Colonic mucosa (tissue), 4 donors: Measurements from ENCODE around the gene MXI1. TPM values are rescaled to one million over a fixed set of nuclear protein-coding genes. Genes with fewer than 3 reads are reported as not detected.

ENCODE experiments used
- DNase-seq: peaks from one replicate; pipeline ENCODE4 v3.0.0-alpha.2; 2020
- H3K27ac ChIP-seq: fragments of 200-600 bp; one replicate; pipeline ENCODE4 v1.8.0; 2021
- H3K27me3 ChIP-seq: fragments of 200-600 bp; one replicate; pipeline ENCODE4 v1.8.0; 2021
- H3K36me3 ChIP-seq: fragments of 200-600 bp; one replicate; pipeline ENCODE4 v1.8.0; 2021
- H3K4me1 ChIP-seq: fragments of 200-600 bp; one replicate; pipeline ENCODE4 v1.8.0; 2021; ENCODE audit warnings: mild to moderate bottlenecking
- H3K4me3 ChIP-seq: fragments of 200-600 bp; one replicate; pipeline ENCODE4 v1.8.0; 2021
- H3K9ac ChIP-seq, 2 donors: one replicate each; pipeline ENCODE4 v1.7.0; 2013; ENCODE audit warnings: control low read depth in 2 of 2, low read depth in 2 of 2, low read length in 2 of 2
- H3K9me3 ChIP-seq: fragments of 200-600 bp; one replicate; pipeline ENCODE4 v1.8.0; 2021
- intact Hi-C: fragments of 100-400 bp; cut with DNase I; formaldehyde crosslinking; loops from one replicate; pipeline ENCODE4 v1.14.1; 2022
- total RNA-seq, 2 donors: library from RNA; stranded (reverse); fragmentation: NEBNext Ultra II Directional in 1 of 2; extraction: Animal tissue kit (Norgen Biotek cat#: 25700) in 1 of 2; gene quantifications; one replicate each; pipeline ENCODE4 v1.2.1, GENCODE V29; 2021
- TF ChIP-seq, protein P1 (sequence below): fragments of 200-600 bp; IDR thresholded peaks from one replicate; pipeline ENCODE4 v1.8.0; 2022; ENCODE audit warnings: antibody characterized with exemption, mild to moderate bottlenecking
- donor health status: healthy.
- donor health status: DM: no; HTN: no; CAD: no.
- donor health status: DM: no; HTN: no; CAD: no.

MXI1 gene
- total RNA-seq, 2 donors from 2014 or later: 58.0 to 304 TPM

DNA sequence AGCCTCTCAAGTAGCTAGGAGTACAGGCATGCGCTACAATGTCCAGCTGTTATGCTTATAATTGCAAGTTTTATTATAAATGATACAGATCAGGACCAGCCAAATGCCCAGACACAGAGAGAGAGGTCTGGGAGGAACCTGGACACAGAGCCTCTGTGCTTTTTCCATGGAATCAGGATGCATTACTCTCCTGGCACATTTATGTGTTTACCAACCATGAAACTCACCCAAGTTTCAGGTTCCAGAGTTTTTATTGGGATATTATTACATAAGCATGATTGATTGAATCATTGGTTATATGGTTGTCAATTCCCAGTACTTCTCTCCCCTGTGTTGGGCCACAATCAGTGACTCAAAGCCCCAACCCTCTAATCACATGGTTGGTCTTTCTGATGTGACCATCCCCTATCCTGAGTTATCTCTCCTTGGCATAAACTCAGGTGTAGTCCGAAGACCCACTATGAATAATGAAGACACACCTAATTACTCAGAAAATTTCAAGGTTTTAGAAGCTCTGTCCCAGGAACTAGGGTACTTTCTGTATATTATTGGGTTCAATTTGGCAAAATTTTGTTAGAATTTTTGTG, 30.6 kb downstream of the MXI1 start:
- no peak overlapping the region for H3K27ac ChIP-seq
- no peaks in the 10 kb centered on the region for H3K9me3 ChIP-seq
- no peak for DNase-seq
- no peaks in the 10 kb centered on the region for H3K36me3 ChIP-seq
- H3K4me1 ChIP-seq: no peaks in the 10 kb centered on the region
- H3K4me3 ChIP-seq: no peak overlapping the region
- no peaks in the 10 kb centered on the region for H3K27me3 ChIP-seq
- intact Hi-C loops: no loop called here
- no peak overlapping the region for H3K9ac ChIP-seq
- TF ChIP-seq, protein P1, sequence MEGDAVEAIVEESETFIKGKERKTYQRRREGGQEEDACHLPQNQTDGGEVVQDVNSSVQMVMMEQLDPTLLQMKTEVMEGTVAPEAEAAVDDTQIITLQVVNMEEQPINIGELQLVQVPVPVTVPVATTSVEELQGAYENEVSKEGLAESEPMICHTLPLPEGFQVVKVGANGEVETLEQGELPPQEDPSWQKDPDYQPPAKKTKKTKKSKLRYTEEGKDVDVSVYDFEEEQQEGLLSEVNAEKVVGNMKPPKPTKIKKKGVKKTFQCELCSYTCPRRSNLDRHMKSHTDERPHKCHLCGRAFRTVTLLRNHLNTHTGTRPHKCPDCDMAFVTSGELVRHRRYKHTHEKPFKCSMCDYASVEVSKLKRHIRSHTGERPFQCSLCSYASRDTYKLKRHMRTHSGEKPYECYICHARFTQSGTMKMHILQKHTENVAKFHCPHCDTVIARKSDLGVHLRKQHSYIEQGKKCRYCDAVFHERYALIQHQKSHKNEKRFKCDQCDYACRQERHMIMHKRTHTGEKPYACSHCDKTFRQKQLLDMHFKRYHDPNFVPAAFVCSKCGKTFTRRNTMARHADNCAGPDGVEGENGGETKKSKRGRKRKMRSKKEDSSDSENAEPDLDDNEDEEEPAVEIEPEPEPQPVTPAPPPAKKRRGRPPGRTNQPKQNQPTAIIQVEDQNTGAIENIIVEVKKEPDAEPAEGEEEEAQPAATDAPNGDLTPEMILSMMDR: no peak

DNA sequence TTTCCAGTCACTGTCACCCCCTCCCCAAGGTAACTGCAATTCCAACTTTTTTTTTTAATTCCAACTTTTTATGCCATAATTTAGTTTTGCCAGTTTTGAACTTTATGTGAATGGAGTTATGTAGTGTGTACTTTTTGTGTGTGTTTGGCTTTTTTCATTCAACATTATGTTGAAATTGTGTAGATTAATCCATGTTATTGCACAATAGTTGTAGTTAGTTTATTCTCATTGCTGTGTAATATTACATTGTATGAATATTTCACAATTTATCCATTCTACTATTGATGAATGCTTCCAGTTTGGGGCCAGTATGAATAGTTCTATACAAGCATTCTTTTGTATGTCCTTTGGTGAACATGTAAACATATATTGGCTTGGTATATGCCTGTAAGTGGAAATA, 32.5 kb downstream of the MXI1 start:
- TF ChIP-seq, protein P1: no peak
- no peaks in the 10 kb centered on the region for H3K27me3 ChIP-seq
- intact Hi-C loops: no loop called here

DNA sequence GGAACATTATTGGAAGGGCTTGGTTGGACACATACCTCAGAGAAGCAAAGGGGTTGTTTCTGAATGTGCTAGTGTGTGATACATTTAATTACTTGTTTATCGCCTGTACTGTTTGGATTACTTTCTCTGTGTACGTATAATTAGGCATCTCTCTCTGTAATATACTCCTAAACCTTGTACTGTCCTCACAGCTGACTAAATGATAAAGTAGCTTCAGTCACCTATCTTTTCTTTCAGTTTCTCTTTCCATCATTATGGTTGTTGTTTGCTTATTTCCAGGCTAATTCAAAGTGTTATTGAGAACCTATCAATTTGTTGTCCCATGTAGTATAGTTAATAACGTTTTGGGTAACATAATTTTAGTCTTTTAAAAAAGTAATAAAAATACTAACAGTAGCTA, 34.0 kb downstream of the MXI1 start:
- Histone ChIP-seq H3K4me3 (no peak overlapping the region), H3K4me1 (no peaks in the 10 kb centered on the region), H3K36me3 (no peaks in the 10 kb centered on the region), H3K27me3 (no peaks in the 10 kb centered on the region), H3K27ac (no peak overlapping the region), H3K9me3 (no peaks in the 10 kb centered on the region), H3K9ac (no peak overlapping the region)
- DNase-seq: no peak
- TF ChIP-seq, protein P1: no peak
- intact Hi-C loops: no loop called here

More for the DNA sequence above, 32.5 kb downstream of the MXI1 start:
- no peak overlapping the region for H3K9ac ChIP-seq
- H3K36me3 ChIP-seq: no peaks in the 10 kb centered on the region
- no peak for DNase-seq
- H3K9me3 ChIP-seq: no peaks in the 10 kb centered on the region
- H3K27ac ChIP-seq: no peak overlapping the region
- no peak overlapping the region for H3K4me3 ChIP-seq
- no peaks in the 10 kb centered on the region for H3K4me1 ChIP-seq

GRCh38 chr10:110241841-110242240, 34.4 kb downstream of the MXI1 start:
- Histone ChIP-seq H3K4me3 (no peak overlapping the region), H3K27me3 (no peaks in the 10 kb centered on the region), H3K9ac (no peak overlapping the region), H3K27ac (no peak overlapping the region), H3K4me1 (no peaks in the 10 kb centered on the region), H3K9me3 (no peaks in the 10 kb centered on the region), H3K36me3 (no peaks in the 10 kb centered on the region)
- no peak for DNase-seq
- intact Hi-C loops: no loop called here
- TF ChIP-seq, protein P1: no peak

DNA sequence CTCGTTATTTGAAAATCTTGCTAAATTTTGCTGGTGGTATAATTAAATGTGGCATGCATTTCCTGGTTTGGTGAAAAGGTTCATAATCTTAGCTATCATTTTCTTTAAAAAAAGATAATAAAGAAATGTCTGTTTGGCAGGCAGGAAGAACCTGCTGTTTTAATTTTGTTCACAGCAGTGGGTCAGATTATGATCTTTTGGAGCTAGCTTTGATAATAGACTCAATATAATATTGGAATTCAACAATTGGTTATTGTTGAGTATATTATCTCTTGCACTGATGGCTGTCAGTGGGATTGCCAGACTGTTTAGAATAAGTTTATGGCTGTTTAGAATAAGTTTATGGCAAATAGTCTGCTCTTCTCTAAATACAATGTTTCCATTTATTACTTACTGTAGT, 35.1 kb downstream of the MXI1 start:
- no peaks in the 10 kb centered on the region for H3K4me1 ChIP-seq
- no peaks in the 10 kb centered on the region for H3K36me3 ChIP-seq
- H3K27ac ChIP-seq: no peak overlapping the region
- H3K9me3 ChIP-seq: no peaks in the 10 kb centered on the region
- no peak overlapping the region for H3K9ac ChIP-seq
- no peak for DNase-seq
- H3K27me3 ChIP-seq: no peaks in the 10 kb centered on the region
- intact Hi-C loops: no loop called here
- no peak overlapping the region for H3K4me3 ChIP-seq
- TF ChIP-seq, protein P1: no peak
